GM12892 (cell line): ENCODE measurements around the gene IL17RA.

Source experiments
- DNase-seq: peaks from one replicate; pipeline ENCODE4 v3.0.0; 2011; ENCODE audit not compliant: insufficient read length
- FAIRE-seq: peaks from 2 replicates; lab custom pipeline; 2011; peaks lifted over from hg19 to GRCh38; lab: Jason Lieb, UNC
- POLR2A ChIP-seq: IDR thresholded peaks from 2 replicates; pipeline ENCODE4 v1.6.1; 2011; ENCODE audit warnings: low read depth, low read length, control low read depth
- POLR2AphosphoS5 ChIP-seq: IDR thresholded peaks from 2 replicates; pipeline ENCODE4 v1.6.1; 2011; ENCODE audit warnings: low read depth, low read length, control low read depth
- TAF1 ChIP-seq: IDR thresholded peaks from 2 replicates; pipeline ENCODE4 v1.6.1; 2011; ENCODE audit warnings: low read depth, mild to moderate bottlenecking, control low read depth, low read length, borderline replicate concordance

IL17RA gene

DNA sequence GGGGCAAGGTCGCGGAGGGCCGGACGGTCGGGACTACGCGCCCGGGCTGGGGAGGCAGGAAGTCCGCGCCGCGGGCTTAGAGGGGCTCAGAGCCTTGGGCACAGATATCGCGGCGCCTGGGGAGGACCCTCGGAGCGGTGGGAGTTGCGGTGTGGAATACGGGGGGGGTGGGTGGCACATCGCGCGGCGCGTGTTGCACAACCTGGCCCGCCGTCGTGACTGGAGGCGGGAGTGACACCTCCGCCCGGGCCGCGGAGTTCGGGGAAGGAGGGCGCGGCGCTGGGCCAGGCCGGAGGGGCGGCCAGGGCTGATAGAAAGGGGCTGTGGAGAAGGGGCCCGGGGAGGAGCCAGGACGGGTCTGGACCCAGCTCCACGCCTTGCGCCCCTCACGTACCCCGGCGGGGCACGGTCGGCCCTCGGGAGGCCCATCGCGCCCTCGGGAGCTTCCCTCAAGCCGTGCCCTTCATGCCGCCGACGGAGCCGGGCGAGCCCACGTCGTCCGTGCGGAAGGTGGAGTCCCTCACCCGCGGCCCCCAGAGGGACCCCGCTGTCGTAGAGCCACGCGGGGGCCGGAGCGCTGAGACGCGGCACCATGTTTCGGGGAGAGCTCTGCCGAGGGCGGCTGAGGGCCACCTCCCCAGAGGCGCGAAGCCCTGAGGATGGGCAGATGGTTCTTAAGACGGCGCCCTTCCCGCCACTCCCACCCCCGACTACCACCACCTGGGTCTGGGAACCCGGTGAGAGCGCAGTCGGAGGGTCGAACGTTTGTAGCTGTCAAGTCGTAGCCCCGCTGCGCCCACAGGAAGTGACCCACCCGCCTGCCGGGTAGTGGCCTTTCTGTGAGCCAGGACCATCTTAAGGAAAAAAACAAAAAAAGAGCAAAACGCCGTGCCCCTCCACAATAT lies 729 bp downstream of the IL17RA start:
- FAIRE-seq (no peak), DNase-seq (no peak)
- TF ChIP-seq TAF1: no peak

DNA sequence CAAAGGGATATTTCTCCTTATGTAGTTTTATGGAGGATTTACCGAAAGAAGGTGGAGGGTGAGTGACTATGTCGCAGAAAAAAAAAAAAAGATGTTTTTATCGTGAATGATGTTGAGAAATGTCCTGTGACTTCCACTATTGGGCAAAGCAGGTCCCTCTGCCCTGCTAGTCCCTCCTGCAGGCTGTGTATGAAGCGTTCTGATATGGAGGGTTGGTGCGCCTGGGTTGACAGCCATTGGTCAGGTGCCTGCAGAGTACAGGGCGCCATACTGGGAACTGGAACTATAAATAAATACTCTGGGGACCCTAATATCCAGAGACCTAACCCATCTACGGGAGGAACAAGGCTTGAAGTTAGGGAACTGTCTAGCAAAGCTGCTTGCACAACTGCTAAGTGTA lies 1.5 kb downstream of the IL17RA start:
- TF ChIP-seq POLR2A (no peak), POLR2AphosphoS5 (no peak), TAF1 (no peak)
- DNase-seq: no peak
- no peak for FAIRE-seq

DNA sequence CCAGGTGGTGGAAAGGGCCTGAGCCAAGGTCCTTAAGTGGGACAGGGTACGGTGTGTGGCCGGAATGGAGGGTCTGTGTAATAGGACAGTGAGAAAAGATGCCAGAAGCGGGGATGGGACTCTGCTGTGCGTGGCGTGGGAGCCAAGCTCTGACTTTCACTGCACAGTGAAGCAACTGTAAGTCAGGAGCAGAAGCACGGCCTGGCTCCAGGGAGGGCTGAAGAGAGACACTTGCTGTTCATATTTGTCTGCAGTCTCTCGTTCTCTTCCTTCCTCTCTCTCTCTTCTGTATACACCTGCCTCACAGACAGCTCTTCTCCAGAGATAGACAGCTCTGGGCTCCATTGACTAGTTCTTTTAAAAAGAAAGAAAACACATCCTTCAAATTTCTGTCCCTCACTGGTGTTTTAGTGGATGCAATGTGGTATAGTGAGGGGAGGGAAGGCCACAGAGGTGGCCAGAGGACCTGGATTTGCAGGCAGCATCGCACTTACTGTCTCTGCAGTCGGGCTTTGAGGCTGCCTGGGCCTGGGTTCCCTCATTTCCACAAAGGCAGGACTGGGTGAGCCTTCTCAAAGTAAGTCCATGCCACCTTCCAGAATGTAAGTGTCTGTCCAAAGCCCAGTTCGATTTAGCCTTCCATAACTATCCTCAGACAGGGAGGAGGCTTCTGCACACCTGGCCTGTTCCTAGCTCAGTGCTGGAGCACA lies 2.1 kb downstream of the IL17RA start:
- FAIRE-seq: peak; percentile 81
- no peak for DNase-seq
- TF ChIP-seq POLR2A (no peak), POLR2AphosphoS5 (no peak), TAF1 (no peak)

DNA sequence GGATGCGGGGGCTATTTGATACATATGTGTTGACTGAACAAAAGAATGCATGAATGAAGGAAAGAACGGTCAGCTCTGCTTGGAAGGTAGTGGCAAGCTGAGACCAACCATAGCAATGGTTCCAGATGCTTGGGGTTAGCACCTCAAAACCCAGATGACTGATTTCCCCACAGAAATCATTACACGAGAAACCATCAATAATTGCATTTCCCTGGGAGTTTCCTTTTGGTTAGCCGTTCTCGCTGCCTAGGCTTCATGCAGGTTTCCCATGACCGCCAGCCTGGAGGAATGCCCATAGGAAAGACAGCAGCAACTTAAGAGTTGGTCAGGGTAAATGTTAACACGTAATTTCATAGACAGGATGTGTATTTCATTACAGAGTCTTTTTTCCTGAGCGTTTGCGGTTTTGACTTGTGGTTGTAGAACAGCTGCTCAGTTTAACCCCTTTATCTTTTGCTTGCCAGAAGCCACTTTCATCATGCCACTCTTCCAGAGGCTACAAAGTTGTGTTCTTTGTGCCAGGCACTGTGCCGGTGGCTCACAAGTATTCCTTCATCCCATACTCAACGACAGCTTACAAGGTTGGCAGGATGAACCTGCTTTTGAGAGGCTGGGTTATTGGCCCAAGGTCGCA lies 2.8 kb downstream of the IL17RA start:
- FAIRE-seq: peak; percentile 50
- no peak for DNase-seq
- TF ChIP-seq POLR2A (no peak), POLR2AphosphoS5 (no peak), TAF1 (no peak)

DNA sequence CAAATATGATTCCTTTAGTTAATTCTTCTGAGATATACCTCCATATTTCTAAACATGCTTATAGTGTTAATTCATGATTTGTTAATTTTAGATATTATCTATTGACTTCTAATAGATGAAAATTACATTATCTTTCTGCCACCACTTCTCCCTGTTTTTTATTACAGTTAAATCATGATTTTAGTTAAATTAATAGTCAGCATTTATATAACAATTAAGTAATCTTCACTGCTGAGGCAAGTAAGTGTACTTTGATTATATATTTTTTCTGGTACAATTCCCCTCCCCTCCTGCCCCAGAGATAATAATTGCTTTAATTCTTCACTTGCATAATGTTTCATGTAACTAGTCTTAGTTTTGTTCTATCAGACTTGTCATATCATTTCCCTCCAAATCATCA lies 5.8 kb downstream of the IL17RA start:
- FAIRE-seq (no peak), DNase-seq (no peak)
- TF ChIP-seq POLR2A (no peak), TAF1 (no peak), POLR2AphosphoS5 (no peak)

DNA sequence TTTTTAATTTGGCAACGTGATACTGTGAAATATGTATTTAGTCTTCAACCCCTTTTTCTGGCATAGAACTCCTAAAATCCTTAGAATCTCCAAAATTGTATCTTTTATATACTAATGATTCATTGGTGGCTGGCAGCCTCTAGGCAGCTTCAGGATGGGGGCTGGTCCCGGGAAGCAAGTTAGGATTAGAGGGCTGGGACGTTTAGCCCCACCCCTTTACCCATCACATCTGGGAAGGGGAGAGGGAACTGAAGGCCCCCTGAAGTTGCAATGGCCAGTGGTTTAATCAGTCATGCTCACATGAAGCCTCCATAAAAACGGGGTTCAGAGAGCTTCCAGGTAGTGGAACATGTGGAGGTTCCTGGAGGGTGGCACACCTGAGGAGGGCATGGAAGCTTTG lies 7.1 kb downstream of the IL17RA start:
- TF ChIP-seq POLR2AphosphoS5 (no peak), POLR2A (no peak), TAF1 (no peak)
- DNase-seq (no peak), FAIRE-seq (no peak)

DNA sequence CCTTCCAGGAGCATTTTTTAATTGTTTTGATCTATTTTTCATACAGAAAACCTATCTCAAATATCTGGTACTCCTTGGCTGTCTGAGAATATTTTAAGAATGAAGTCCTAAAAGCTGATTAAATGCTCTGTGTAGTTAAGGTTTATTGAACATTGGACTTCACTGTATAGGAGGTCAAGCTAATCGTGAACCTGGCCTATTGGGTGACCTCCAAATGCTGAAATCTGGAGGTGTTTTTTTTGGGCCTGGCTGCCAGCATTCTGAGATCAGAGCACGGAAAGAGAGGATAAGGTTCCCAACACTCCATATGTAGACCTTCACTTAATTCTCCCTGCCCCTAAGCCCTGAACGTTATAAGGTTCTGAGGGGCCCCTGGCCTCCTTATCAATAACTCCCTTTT lies 8.3 kb downstream of the IL17RA start:
- TF ChIP-seq POLR2A: no peak
- no peak for TF ChIP-seq TAF1
- no peak for FAIRE-seq
- no peak for DNase-seq

DNA sequence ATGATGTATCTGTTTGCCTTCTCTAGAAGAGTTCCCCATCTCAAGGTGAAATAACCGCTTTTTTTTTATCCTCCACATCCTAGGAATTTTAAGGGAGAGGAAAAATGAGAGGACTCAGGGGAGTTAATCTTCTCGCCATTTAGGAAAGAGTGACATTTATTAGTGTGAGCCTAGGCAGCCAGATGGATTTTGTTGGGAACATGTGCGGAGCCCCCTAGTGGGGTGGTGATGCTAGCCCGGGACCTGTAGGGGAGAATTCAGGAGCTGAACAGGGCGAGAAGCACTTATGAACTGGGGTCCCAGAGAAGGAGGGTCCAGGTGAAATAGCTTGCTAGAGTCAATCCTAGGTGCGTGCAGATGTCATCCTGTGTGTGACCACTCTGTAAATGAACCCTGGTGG lies 10.7 kb downstream of the IL17RA start:
- DNase-seq (no peak), FAIRE-seq (no peak)
- TF ChIP-seq POLR2AphosphoS5 (no peak), POLR2A (no peak), TAF1 (no peak)

DNA sequence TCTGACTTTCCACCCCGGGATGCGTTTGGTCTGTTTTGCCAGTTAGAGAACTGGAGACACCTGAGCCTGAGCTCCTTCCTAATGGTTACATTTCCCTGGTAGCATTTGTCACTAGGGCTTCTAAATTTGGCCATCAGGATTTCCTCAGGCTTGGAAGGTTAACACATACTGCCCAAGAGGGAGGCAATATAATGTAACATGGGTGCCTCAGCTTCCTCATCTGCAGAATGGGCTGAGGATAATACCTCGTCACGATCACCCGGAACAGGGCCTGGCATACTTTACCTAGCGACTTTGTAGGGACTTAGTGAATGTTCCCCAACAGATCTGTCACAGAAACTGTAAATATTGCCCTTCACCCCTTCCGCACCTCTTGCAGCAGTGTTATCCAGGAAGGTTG lies 11.3 kb downstream of the IL17RA start:
- DNase-seq: no peak
- TF ChIP-seq POLR2AphosphoS5 (no peak), POLR2A (no peak), TAF1 (no peak)
- FAIRE-seq: no peak

DNA sequence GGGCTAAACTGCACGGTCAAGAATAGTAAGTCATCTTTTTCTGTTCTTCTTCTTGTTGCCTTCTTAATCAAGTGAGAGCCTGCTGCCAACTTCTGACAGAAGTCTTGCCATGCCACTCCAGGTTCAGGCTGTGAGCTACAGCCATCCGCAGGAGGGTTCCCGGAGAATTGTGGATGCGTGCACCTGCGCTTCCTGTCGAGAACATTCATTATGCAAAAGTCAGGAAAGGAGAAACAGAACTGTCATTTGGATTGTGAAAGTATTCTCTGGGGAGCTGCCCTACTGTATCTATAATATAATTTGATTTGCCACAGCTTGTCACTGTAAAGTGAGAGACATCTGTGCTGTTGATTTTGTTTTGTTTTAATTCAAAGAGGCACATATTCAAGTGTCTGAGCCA lies 12.3 kb downstream of the IL17RA start:
- TF ChIP-seq POLR2AphosphoS5 (no peak), TAF1 (no peak), POLR2A (no peak)
- DNase-seq (no peak), FAIRE-seq (no peak)

DNA sequence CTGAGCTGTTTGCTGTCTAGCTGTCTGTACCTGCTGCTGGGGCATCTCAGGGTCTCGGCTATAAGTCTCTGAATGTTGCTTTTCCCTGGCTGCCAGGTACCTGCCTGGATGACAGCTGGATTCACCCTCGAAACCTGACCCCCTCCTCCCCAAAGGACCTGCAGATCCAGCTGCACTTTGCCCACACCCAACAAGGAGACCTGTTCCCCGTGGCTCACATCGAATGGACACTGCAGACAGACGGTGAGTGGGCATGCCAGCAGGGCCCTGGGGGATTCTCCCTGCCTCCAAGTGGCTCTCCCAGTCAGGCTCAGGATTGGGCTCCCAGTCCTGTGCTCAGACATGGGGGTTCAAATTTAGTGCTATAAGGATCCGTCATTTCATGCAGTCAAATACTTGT lies 12.9 kb downstream of the IL17RA start:
- DNase-seq (no peak), FAIRE-seq (no peak)
- TF ChIP-seq POLR2AphosphoS5 (no peak), TAF1 (no peak), POLR2A (no peak)

DNA sequence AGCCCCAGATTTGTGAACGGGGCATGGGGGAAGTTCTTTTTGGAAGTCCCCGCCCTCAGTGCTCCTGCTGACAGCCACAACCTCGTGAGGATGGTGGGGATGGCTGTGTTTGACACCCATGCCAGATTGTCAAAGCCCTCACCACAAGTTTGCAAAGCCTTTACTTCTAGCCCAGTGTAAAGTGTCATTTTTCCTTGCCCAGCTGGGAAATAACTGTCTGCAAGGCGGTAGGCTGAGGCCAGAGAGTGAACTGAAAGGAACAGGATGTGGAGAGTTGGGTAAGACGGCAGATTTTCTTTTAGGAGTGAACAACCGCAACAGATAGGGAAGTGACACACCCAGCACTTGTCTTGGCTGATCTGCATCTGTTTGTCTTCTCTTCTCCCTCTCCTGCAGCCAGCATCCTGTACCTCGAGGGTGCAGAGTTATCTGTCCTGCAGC lies 13.6 kb downstream of the IL17RA start:
- TF ChIP-seq TAF1 (no peak), POLR2A (no peak), POLR2AphosphoS5 (no peak)
- DNase-seq: no peak
- FAIRE-seq: no peak
